T follicular helper cell (primary cell): ENCODE data around the gene GPC1.
"Not testable (repeated sequence)": the region's sequence is repeated elsewhere in the genome, so short reads cannot be mapped to it uniquely, and the experiment has no call there.

Experiments
- DNase-seq: peaks from one replicate; pipeline ENCODE4 v3.0.0-alpha.2; 2020; ENCODE audit warnings: low read depth

GPC1 gene

DNA sequence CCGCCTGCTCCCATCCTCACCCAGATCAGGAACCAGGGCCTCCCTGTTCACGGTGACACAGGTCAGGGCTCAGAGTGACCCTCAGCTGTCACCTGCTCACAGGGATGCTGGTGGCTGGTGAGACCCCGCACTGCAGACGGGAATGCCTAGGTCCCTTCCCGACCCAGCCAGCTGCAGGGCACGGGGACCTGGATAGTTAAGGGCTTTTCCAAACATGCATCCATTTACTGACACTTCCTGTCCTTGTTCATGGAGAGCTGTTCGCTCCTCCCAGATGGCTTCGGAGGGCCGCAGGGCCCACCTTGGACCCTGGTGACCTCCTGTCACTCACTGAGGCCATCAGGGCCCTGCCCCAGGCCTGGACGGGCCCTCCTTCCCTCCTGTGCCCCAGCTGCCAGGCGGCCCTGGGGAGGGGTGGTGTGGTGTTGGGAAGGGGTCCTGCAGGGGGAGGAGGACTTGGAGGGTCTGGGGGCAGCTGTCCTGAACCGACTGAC, 31.7 kb downstream of the GPC1 start:
- no peak for DNase-seq

DNA sequence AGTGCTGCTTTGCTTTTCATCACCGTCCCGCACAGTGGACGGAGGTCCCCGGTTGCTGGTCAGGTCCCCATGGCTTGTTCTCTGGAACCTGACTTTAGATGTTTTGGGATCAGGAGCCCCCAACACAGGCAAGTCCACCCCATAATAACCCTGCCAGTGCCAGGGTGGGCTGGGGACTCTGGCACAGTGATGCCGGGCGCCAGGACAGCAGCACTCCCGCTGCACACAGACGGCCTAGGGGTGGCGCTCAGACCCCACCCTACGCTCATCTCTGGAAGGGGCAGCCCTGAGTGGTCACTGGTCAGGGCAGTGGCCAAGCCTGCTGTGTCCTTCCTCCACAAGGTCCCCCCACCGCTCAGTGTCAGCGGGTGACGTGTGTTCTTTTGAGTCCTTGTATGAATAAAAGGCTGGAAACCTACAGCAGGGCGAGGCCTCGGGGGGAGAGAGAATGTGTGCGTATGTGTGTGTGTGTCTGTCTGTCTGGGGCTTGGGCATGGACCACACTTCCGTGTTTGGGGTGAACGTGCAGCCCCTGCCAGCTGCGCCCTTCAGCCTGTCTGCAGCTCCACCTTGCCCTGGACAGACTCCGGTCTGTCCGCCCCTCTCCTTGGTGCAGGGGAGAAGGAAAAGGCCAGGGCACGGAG, 32.3 kb downstream of the GPC1 start:
- no peak for DNase-seq

DNA sequence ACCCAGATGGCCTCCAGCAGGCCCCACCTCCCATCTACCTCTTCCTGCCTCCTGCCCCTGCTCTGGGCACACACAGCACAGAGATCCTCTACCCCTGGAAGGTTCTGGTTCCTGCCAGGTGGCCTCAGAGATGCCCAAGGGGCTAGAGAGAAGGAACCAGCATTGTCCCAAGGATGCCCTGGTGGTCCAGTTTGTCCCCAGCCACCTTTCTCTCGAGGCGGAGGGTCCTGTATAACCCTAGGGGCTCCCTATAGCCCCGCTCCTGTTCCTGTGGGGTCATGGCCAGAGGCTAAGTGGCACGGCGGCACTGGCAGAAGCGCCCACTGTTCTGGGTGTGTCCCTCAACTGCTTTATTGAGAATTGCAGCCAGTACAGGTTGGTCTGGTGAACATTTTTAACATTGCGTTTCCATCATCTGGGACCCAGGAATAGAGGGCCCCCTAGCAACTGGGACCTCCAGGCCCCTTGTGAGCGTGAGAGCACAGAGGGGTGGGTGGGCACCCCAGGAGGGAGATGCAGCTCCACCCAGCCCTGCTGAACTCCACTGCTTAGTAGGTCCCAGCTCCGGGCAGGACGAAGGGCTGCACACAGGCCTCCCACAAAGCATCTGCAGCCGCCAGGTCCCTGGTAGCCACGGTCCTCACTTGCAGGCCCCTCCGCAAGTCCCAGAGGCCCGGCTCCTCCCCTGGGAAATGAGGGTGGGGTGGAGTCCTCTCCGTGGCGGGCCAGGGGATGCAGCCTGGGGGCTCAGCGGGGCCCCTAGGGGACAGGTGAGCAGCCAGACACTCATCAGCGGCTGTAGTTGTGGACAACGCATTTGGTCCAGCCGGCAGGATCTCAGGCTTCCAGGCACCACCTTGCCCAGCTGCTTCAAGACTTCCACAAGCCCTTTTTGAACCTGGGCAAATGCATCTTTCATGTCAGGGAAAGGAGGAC, 33.1 kb downstream of the GPC1 start:
- DNase-seq = no peak

DNA sequence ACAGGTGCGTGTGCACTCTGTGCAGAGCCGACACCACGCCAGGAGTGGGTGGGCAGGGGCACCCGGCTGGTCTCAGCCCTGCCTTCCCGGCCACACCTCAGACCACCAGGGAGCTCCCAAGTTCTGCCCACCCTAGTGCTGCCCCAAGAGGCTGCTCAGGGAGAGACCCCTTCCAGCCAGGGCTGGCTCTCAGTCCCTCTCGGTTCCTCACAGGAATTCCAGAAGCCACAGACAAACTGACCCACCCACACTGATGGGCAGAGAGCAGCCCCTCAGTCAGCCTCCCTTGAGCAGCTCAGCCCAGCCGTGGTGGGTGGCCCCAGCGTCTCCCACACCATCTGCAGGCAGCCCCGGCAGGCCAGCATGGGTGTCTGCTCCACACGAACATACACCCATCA, 33.8 kb downstream of the GPC1 start:
- DNase-seq = no peak

DNA sequence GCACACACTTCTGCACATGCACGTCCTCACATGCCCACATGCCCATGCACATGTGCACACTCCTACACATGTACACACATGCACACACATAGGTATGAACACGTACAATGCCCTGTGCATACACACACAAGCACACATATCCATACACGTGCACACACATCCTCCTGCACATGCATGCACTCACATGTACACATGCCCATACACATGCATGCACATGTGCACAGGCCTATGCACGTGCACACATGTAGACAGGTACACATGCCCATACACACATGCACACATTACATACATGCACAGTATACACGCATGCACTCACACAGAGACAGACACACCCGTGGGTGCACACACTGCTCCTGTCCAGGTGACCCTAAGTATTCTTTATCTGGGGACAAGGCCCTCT, 34.3 kb downstream of the GPC1 start:
- no peak for DNase-seq

DNA sequence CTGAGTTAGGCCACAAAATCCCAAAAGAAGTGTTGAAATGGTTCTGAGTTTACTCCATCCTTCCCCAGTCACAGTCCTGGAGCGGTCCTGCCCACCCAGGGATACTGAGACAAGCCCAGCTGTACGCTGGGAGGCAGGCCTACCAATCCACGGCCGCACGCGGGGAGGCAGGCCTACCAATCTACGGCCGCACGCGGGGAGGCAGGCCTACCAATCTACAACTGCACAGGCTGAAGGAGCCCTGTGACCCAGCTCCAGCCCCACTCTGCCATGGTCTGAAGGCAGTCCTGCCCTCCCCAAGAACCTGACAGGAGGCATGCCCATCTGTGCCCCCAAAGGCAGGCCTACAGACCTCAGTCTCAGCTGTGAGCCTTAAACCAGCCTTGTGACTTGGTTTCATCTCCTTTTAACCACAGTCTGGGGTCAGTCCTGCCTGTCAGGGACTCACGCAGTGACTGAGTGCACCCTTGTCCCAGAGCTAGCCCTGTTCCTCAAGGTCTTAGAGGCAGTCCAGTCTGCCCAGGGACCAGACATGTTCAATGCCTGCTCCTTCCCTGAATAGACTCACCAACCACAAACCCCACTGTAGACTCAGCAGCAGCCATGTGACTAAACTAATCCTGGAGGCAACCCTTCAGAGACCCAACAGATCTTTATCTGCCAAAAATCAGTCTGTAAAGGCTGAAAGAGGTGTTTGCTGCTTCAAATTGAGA, 36.8 kb downstream of the GPC1 start:
- no peak for DNase-seq

DNA sequence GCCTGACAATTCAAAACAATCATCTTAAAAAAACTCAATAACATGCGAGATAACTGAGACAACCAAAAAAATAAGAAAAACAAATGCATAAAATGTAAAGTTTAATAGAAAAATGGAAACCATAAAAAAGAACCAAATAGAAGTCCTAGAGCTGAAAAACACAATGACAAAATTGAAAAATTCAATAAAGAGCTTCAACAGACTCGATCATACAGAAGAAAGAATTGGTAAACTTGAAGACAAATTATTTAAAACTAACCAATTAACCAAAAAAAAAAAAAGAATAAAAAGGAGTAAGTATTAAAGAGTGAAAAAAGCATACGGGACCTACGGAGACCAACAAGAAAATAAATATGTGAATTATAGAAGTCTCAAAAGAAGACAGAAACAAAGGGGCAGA, 37.7 kb downstream of the GPC1 start:
- no peak for DNase-seq

DNA sequence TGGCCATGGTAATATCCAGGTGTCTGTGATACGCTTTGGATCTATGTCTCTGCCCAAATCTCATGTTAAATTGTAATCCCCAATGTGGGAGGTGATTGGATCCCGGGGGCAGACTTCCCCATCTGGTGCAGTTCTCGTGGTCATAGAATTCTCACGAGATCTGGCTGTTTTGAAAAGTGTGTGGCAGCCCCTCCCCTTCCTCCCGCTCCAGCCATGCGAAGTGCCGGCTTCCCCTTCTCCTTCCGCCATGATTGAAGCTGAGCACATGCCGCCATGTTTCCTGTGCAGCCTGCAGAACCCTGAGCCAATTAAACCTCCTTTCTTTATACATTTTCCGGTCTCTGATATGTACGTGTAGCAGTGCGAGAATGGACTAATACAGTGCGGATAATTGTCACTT, 42.5 kb downstream of the GPC1 start:
- no peak for DNase-seq

DNA sequence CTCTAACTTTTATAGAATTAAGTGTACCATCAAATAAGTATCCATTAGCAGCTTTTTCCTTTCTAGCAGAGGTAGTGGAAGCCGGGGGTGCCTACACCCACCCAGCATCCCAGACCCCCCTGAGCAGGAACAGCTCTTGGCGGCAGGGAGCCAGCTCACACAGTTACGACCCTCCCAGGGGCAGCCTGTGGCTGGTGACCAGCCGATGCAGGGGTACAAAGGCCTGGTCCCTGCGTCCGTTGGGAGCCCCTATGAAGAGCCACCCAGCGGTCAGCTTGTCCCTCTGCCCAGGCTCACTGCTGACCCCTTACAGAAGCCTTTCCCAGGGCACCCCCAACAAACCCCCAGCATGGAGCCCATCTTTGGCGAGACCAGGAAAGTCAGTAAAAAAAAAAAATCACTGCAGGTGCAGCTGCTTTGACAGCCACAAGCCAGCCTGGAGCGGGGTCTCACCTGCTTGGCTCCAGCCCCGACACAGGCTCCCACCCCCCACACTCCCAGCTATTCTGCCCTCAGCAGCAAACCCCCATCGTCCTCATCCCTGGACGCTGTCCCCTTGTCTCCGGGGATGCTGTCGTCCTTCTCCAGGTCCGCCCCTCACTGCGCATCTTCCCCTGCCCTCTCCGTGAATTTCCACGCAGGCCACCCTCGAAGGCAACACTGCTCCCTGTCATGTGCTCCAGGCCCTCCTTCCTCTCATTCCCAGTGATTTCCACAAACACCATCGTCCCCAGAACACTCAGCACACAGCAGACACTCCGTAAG, 43.1 kb downstream of the GPC1 start:
- no peak for DNase-seq

DNA sequence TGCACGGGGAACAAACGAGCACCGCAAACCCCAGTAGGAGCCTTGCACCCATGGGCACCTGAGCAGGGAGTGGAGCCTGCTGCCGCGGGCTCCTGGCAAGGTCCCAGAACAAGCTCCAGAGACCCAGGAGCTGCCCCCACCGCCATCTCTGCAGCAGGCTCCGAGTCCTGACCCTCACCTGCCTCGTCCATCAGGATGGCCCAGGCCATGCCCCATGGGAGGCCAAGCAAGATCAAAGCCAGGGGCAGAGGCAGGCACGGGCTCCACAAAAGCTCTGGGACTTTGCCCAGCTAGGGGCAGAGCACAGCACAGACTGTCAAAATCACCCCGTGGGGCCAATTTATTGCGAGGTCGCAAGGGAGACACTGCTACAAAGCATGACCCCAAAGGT, 43.6 kb downstream of the GPC1 start:
- DNase-seq = no peak

DNA sequence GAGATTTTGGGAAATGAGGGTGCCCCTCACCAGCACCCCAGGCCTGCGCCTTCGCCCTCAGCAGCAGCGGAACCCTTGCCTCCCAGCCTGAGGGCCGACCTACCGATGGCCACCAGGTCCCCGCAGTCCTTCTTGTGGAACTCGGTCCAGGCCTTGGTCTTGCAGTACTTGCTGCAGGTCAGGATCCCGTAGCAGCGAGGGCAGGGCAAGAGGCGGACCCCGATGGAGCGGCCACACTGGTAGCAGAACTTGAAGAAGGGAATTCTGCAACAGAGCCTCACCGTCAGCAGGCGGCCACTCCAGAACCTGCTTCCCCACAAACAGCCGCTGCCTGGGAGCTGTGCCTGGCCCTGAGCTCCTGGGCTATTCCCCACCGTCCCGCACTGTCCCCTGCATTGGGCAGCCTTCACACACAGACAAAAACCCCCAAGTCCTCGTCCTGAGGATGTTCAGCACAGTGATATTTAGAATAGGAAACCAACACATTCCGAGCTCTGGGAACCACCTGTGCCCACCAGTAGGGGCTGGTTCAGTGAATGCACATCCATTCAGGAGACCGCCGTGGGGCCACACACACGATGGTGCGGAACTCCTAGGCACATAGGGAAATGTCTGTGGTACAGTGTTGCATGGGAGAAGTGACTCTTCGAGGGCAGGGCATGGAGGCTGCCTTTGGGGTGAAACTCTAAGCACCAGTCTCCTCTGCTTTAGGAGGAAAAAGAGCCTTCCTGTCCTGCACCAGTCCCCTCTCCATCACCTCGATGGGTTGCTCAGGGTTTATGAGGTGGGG, 45.6 kb downstream of the GPC1 start:
- no peak for DNase-seq

DNA sequence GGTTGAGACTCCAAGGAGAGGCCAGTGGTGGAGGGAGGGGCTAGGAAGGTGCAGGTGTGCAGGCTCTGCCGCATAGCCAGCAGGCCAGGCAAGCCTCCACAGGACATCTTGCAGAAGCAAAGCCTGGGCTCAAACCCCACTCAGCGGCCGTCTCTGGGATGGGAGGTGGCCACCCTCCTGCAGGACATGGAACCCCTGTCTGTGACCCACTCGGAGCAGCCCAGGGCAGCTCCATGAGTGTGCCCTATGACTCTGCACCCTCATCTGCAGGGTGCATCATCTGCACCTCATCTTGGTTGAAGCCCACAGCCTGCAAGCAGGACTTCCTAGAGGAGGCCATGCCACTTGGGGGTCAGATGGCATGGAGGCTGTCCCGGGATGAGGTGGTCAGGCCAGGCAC, 46.3 kb downstream of the GPC1 start:
- no peak for DNase-seq

DNA sequence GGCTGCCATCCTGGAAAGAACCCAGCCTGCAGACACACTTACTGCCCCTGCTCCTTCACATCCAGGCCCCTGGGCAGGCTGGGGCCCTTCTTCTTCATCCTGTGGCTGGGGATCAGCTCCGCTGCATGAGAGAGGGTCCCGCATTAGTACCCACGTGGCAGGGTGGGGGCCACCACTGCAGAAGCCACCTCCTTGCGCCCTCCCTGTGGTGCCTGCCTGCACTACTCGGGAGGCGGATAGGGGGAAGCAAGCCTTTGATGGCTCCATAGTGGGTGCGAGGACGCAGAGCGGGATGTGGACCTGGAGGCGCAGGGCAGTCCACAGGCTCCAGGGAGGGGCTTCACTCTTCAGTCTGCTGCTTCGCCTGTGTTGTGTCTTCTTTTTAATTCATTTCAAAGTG, 46.7 kb downstream of the GPC1 start:
- no peak for DNase-seq

DNA sequence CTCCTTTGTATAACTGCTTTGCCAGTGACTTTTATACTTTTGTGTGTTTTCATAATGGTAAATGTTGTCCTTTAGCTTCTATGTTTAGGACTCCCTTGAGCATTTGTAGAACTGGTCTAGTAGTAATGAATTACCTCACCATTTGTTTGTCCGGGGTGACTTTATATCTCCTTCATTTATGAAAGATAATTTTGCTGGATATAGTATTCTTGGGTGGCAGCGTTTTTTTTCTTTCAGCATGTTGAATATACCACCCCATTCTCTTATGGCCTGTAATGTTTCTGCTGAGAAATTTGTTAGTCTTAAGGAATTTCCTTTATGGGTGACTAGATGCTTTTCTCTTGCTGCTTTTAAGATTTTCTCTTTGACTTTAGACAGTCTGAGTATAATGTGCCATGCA, 56.0 kb downstream of the GPC1 start:
- no peak for DNase-seq

DNA sequence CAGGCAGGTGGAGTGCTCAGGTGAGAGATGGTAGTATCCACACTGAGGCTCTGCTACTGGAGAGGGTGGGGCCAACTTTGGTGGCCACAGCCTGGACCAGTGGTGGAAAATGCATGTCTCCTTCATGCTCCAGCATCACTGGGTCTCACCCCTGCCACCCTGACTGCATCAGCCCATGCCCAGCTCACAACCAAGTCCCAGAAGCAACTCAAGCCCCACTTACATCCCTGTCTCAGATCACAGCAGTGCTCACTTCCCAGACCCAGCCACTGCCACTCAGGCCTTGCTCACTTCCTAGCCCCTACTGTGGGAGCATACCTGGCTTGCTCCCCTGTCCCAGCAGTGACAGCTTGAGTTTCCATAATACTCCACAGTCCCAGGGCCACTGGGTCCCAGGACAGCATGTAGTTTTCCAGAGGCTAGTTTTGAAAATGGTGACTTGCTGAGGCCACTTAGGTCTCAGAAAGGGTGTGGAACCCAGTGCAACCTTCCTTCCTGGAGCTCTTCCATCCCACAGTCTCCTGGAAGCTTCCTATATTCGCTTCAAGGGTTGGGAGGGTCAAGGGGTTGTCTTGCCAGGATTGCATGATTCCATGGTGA, 58.8 kb downstream of the GPC1 start:
- DNase-seq = no peak

DNA sequence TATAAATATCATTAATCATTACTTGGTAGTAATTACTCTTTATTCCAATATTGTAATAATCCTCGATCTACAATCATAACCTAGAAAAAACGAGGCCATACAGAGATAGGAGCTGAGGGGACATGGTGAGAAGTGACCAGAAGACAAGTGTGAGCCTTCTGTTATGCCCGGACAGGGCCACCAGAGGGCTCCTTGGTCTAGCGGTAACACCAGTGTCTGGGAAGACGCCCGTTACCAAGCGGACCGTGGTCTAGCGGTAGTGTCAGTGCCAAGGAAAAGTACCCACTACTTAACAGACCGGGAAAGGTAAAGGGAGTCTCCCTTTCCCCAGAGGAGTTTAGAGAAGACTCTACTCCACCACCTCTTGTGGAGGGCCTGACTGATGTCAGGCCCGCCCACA, 59.5 kb downstream of the GPC1 start:
- not testable (repeated sequence) for DNase-seq

DNA sequence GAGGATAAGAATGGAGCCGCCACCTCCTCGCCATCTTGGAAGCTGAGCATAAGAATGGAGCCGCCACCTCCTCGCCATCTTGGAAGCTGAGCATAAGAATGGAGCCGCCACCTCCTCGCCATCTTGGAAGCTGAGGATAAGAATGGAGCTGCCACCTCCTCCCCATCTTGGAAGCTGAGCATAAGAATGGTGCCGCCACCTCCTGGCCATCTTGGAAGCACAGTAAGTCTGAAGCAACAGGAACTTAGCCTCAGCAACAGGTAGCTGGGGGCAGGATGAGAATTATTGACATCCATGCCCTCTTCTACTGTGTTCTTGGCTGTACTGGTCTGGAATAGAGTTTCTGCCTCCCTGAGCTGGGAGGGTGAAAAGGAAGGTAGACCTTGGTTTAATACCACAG, 61.6 kb downstream of the GPC1 start:
- not testable (repeated sequence) for DNase-seq

DNA sequence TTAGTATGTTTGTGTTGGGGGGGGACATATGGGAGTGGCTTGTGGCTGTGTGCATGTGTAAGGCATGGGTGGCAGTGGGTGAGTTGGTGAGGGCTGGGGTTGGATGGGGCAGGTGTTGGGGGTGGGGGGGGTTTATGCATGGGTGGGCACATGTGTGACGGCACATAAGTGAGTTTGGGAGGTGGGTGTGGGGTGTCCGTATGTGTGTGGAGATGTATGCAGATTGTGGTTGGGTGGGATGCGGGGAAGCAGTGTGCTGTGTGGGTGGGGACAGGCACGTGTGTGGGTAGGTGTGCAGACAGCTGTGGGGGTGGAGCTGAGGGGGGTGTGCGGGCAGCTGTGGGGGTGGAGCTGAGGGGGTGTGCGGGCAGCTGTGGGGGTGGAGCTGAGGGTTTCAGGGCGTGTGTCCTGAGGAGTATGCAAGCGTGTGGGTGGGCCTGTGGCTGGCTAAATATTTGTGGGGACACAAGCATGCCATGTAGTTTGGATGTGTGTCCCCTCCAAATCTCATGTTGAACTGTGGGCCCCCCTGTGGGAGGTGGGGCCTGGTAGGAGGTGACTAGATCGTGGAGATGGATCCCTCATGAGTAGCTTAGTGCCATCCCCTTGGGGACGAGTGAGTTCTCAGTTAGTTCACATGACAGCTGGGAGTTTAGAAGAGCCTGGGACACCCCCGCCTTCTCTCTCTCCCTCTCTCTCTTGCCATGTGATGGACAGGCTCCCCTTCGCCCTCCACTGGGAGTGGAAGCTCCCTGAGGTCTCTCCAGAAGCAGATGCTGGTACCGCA, 62.9 kb downstream of the GPC1 start:
- no peak for DNase-seq

DNA sequence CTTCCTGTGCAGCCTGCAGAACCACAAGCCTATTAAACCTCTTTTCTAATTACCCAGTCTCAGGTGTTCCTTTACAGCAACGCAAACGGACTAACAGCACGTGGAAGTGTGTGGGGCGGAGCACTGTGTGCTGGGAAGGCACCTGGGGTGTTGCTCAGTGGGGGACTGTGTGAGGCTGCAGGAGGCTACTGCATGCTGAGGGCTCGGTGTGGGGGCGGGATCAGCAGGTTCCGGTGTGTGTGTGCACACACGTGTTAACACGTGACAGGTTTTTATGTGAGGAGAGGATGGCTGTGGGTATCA, 63.4 kb downstream of the GPC1 start:
- no peak for DNase-seq
